SK-N-MC (cell line): ENCODE data around the gene MMEL1.

Source experiments
- DNase-seq: peaks from one replicate; pipeline ENCODE4 v3.0.0-alpha.2; 2011; ENCODE audit warnings: low read depth, low spot score
- H3K27ac ChIP-seq: fragments of 200-600 bp; sonication (generic); 2 replicates; pipeline ENCODE4 v1.5.1; 2016; ENCODE audit warnings: mixed run types
- H3K36me3 ChIP-seq: fragments of 200-600 bp; sonication (generic); 2 replicates; pipeline ENCODE4 v1.6.1; 2017; ENCODE audit warnings: antibody characterized with exemption, low read length, mixed read lengths; ENCODE audit not compliant: insufficient read depth
- H3K4me3 ChIP-seq: fragments of 200-600 bp; sonication (generic); 2 replicates; pipeline ENCODE4 v1.5.1; 2016
- H3K9ac ChIP-seq: fragments of 200-600 bp; sonication (generic); 2 replicates; pipeline ENCODE4 v1.8.0; 2017; ENCODE audit warnings: mixed run types, mixed read lengths; ENCODE audit not compliant: insufficient read length
- H3K9me3 ChIP-seq: fragments of 200-600 bp; sonication (generic); 2 replicates; pipeline ENCODE4 v1.6.1; 2017; ENCODE audit warnings: low read depth, mild to moderate bottlenecking, antibody characterized with exemption, low read length, moderate library complexity, mixed read lengths
- EZH2 ChIP-seq: fragments of 200-600 bp; sonication (generic); IDR thresholded peaks from one replicate; pipeline ENCODE4 v1.6.1; 2017; ENCODE audit warnings: antibody characterized with exemption
- FOXP2 ChIP-seq: optimal IDR thresholded peaks from 2 replicates; pipeline ENCODE3; 2011; ENCODE audit warnings: mild to moderate bottlenecking, moderate library complexity; ENCODE audit not compliant: insufficient read depth; ENCODE audit errors: extremely low read length, control extremely low read depth
- POLR2AphosphoS5 ChIP-seq: IDR thresholded peaks from 2 replicates; pipeline ENCODE4 v1.6.1; 2012; ENCODE audit warnings: mild to moderate bottlenecking, low read depth, low read length, borderline replicate concordance

The MMEL1 gene

DNA sequence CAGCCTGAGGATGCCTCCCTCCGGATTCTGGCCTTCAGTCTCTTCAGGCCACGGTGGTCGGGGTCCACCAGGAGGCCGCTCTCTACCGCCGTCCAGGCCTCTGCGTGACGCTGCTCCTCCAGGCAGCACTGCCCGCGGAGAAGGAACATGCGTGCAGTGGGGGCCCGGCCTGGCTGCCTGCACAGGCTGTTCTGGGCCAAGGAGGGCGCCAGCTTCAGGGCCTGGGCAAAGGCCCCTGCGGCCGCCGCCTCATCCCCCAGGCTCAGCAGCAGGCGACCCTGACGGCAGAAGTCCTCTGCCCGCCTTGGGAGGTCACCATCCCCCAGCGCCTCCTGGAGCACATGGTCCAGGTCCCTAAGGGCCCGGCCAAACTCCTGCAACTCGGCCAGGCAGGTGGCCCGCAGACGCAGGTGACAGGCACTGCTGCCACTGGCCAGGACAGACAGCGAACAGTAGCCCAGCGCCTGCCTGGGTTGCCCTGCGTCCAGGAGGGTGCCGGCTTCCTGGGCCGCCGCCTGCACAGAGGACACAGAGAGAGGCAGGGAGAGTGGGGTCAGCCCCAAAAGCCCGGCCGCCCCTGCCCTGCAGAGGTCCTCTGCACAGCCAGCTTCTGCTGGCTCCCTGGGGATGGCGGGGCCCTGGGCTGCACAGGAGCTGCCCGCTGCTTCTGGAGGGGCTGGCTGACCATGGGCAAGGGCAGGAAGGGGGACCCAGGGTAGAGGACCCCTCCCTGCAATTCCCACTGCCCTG is 8.7 kb upstream of the MMEL1 start:
- DNase-seq = no peak
- peak overlapping the region; percentile 96 for H3K4me3 ChIP-seq

DNA sequence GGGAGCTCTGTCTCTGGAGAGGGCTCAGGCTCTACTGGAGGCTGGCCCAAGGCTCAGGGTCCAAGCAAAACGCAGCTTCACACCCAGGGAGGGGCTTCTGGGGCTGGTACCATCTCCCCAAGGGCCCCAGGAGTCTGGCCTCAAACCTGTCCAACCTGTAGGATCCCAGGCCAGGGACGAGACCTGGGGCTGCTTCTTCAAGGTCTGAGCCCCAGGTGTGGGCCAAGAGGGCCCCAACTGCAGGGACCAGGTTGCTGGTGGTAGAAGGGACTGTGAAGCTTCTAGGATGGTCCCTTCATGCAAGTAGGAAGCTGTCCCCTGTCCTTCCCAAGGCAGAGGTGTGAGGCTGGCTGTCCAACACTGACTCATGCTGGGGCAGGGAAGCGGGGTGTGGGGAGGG is 7.8 kb upstream of the MMEL1 start:
- no peak overlapping the region for H3K9ac ChIP-seq
- no peak overlapping the region for H3K27ac ChIP-seq
- no peak for DNase-seq
- H3K36me3 ChIP-seq = no peaks in the 10 kb centered on the region
- no peak overlapping the region for H3K4me3 ChIP-seq
- TF ChIP-seq FOXP2 (no peak), POLR2AphosphoS5 (no peak), EZH2 (no peak)
- H3K9me3 ChIP-seq = no peaks in the 10 kb centered on the region

More for the DNA sequence above, 8.7 kb upstream of the MMEL1 start:
- H3K9ac ChIP-seq = no peak overlapping the region
- no peaks in the 10 kb centered on the region for H3K36me3 ChIP-seq
- no peak overlapping the region for H3K27ac ChIP-seq
- peaks cover 1% of the 10 kb centered on the region; the same call in 1 of the 2 replicates for H3K9me3 ChIP-seq
- TF ChIP-seq FOXP2 (no peak), EZH2 (no peak), POLR2AphosphoS5 (0 out of 2 replicates have a peak, but pooled peaks have one; percentile 9)

DNA sequence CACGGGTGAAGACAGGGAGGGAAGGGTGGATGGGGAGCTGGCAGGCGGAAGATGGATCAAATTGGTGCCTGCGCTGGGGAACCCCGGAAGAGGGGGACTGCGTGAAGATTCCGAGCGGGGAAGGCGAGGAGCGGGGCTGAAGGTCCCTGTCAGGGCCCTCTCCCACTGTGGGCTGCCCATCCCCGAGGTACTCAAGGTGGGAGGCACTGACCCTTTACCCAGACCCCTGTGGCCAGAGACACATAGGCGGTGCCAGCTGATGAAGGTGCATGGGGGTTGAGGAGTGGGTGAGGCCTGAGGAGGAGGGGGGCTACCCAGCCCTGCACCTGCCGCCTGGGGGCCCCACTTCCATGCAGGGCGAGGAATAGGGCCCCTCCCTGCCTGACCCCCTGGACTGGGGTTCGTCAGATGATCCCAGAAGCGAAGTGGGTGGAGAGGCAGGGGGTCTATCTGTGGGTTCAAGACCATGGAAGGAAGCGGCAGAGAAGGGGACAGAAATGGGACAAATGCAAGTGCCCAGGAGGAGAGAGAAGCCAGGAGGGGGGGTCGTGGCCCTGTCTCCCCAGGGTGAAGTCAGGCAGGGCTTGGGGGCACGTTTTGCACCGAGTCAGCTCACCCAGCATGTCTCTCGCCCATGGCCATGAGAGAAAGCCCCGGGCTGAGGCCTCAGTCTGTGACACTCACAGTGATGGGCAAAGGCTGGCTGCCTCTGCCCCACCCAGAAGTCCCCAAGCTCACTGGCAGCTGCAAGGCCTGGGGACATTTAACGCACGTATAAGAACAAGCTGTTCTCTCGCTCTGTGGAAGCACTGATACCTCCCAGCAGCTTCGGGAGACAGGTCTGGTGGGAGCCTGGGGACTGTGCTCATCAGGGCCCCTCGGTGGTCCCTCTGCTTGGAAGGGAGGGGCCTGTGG is 7.0 kb upstream of the MMEL1 start:
- TF ChIP-seq POLR2AphosphoS5 (peak; percentile 8; the same call in 1 of the 2 replicates), FOXP2 (no peak)
- Histone ChIP-seq H3K9me3 (no peaks in the 10 kb centered on the region), H3K27ac (no peak overlapping the region), H3K4me3 (no peak overlapping the region), H3K36me3 (no peaks in the 10 kb centered on the region), H3K9ac (no peak overlapping the region)
- no peak for DNase-seq

DNA sequence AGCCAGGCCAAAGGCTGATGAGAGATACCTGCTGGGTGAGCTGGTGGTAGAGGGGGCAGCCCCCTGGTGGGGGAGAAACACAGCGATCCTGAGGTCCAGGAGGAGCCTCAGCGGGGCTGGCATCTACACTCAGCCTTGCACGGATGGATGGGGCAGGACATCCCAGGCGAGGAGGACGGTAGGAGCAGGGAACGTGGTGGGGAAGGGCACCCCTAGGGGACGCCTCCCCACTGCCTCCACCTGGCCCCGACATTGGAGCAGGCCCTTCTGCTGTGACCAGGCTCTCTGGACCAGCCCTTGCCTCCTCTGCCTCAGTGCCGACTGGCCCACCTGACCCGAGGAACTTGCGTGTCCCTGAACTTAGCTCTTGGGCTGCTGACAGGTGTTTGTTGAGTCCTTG is 6.4 kb upstream of the MMEL1 start:
- Histone ChIP-seq H3K9ac (no peak overlapping the region), H3K27ac (no peak overlapping the region), H3K36me3 (no peaks in the 10 kb centered on the region), H3K9me3 (no peaks in the 10 kb centered on the region), H3K4me3 (no peak overlapping the region)
- DNase-seq = no peak
- TF ChIP-seq EZH2 = no peak
- peak; percentile 15; the same call in 1 of the 2 replicates for TF ChIP-seq POLR2AphosphoS5

DNA sequence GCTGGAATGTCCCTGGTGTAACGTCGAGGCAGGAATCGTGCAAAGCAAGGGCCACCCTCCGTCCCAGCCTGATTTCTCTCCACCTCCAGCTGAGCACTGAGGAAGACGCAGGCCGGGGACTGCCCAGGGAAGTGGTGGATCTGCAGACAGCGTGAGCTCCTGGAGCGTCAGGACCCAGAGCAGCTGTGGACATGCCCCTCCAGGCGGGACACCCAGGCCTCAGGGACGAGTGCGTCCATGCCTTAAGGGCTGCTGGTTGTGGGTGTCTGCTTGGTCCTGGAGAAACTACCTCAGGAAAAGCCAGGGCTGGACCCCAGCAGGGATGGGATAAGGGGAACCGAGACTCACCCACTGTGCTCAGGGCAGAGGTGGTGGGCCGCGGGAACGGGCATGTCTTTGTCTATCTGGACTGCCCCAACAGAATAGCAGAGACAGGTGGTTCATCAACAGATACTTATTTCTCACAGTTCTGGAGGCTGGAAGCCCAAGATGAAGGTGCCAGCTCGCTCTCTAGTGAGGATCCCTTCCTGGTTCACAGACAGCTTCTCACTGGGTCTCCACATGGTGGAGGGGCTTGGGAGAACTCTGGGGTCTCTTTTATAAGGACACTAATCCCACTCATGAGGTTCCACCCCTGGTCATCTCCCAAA is 5.8 kb upstream of the MMEL1 start:
- Histone ChIP-seq H3K9ac (no peak overlapping the region), H3K36me3 (no peaks in the 10 kb centered on the region), H3K27ac (no peak overlapping the region), H3K4me3 (no peak overlapping the region), H3K9me3 (no peaks in the 10 kb centered on the region)
- DNase-seq = no peak
- TF ChIP-seq FOXP2 = no peak

DNA sequence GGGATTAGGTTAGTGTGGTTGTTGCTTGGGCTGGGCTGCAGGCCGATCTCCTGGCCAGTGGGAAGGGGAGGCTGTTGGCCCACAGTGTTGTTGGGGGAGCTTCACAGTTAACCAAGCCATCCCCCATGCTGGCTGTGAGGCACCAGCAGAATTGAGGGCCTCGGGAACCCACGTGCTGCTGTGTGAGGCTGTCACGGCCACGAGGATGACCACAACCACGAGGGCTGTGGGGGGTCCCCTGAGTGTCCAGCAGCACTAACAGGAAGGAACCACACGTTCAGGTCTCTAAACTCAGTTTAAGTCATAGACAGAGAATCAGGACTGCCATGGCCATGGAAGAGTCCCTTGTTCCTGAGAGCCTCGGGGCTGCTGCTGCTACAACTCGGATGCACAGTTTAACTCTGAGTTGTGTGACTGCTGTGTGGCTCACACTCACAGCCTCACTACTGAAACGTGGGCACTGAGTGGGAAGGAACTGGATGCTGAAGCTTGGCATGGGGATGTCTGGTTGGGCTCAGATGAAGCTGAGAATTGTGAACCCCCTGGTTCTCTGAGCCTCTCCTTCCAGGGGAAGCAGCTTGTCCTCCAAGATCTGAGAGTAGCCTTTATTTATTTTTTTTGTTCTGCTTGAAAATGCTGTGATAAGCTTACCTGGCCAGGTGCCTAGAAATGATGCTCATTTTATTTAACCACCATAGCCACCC is 4.8 kb upstream of the MMEL1 start:
- Histone ChIP-seq H3K36me3 (no peaks in the 10 kb centered on the region), H3K27ac (no peak overlapping the region), H3K4me3 (no peak overlapping the region), H3K9me3 (no peaks in the 10 kb centered on the region), H3K9ac (no peak overlapping the region)
- no peak for DNase-seq
- TF ChIP-seq FOXP2 (no peak), EZH2 (no peak), POLR2AphosphoS5 (no peak)

DNA sequence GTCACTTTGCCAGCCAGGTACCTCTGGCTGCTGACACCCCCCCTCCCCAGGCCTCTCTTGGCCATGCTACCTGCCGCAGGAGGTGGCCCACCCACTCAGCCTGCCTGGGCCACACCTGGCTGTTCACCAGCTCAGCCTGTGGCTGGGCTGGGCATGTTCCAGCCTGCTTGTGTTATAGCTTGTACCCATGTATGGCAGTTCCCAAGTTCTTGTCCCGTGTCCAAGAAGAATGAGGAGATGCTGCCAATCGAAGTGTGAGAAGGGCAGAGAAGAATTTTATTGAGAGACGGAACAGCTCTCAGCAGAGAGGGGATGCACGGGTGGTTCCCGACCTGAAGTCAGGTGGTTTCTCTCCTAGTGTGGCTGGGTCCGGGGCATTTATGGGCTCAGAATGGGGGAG is 3.9 kb upstream of the MMEL1 start:
- Histone ChIP-seq H3K4me3 (no peak overlapping the region), H3K36me3 (no peaks in the 10 kb centered on the region), H3K27ac (no peak overlapping the region), H3K9me3 (no peaks in the 10 kb centered on the region), H3K9ac (no peak overlapping the region)
- no peak for DNase-seq
- TF ChIP-seq FOXP2 (no peak), EZH2 (no peak), POLR2AphosphoS5 (no peak)
